Neural cell (in vitro differentiated cells): Measurements from ENCODE around the gene FBXL17. TPM values are rescaled to one million over a fixed set of nuclear protein-coding genes. Genes with fewer than 3 reads are reported as not detected.

Experiments
- H2AFZ ChIP-seq: fragments of 200-600, 300-800 bp; sonication (generic), shearing (Covaris generic); 2 replicates; pipeline ENCODE4 v1.6.0; 2014; ENCODE audit warnings: low read depth, mild to moderate bottlenecking, antibody characterized with exemption, low read length, moderate library complexity
- H3F3A ChIP-seq: fragments of 200-600 bp; shearing (Covaris generic); 2 replicates; pipeline ENCODE4 v1.6.1; 2016; ENCODE audit warnings: mild to moderate bottlenecking, moderate library complexity, mixed read lengths, antibody characterized with exemption, low read length; ENCODE audit not compliant: insufficient read depth, poor library complexity, severe bottlenecking
- H3K27ac ChIP-seq: fragments of 200-600, 300-800 bp; sonication (generic), shearing (Covaris generic); 2 replicates; pipeline ENCODE4 v1.5.1; 2014; ENCODE audit warnings: mild to moderate bottlenecking, low read length, moderate library complexity
- H3K27me3 ChIP-seq: fragments of 300-800, 200-600 bp; sonication (generic), shearing (Covaris generic); 2 replicates; pipeline ENCODE4 v1.6.0; 2014; ENCODE audit warnings: mild to moderate bottlenecking, low read depth, low read length, moderate library complexity; ENCODE audit not compliant: insufficient read depth
- H3K36me3 ChIP-seq: fragments of 300-800, 200-600 bp; sonication (generic), shearing (Covaris generic); 2 replicates; pipeline ENCODE4 v1.5.1; 2014; ENCODE audit warnings: mild to moderate bottlenecking, antibody characterized with exemption, low read length, moderate library complexity; ENCODE audit not compliant: insufficient read depth
- H3K4me2 ChIP-seq: fragments of 300-800, 200-600 bp; sonication (generic), shearing (Covaris generic); 2 replicates; pipeline ENCODE4 v1.6.0; 2014; ENCODE audit warnings: mild to moderate bottlenecking, low read length
- H3K4me3 ChIP-seq: fragments of 300-800, 200-600 bp; sonication (generic), shearing (Covaris generic); 2 replicates; pipeline ENCODE4 v1.5.1; 2014; ENCODE audit warnings: mild to moderate bottlenecking, low read length, moderate library complexity
- H3K79me2 ChIP-seq: fragments of 200-600 bp; shearing (Covaris generic); replicated peaks from 2 replicates; pipeline ENCODE4 v1.6.0; 2014; ENCODE audit warnings: mild to moderate bottlenecking, low read length, moderate library complexity; ENCODE audit not compliant: insufficient read depth
- H3K9ac ChIP-seq: fragments of 300-800, 200-600 bp; sonication (generic), shearing (Covaris generic); 2 replicates; pipeline ENCODE4 v1.6.1; 2016; ENCODE audit warnings: mild to moderate bottlenecking, low read length, mixed read lengths
- H3K9me2 ChIP-seq: fragments of 200-600 bp; shearing (Covaris generic); 2 replicates; pipeline ENCODE4 v1.6.1; 2016; ENCODE audit warnings: mild to moderate bottlenecking, low read length, mixed read lengths; ENCODE audit not compliant: insufficient read depth
- H3K9me3 ChIP-seq: fragments of 200-600, 300-800 bp; sonication (generic), shearing (Covaris generic); 2 replicates; pipeline ENCODE4 v1.6.1; 2016; ENCODE audit warnings: mild to moderate bottlenecking, mixed run types, low read length, moderate library complexity, mixed read lengths
- H4K20me1 ChIP-seq: fragments of 200-600 bp; shearing (Covaris generic); 2 replicates; pipeline ENCODE4 v1.6.1; 2016; ENCODE audit warnings: mild to moderate bottlenecking, mixed run types; ENCODE audit not compliant: insufficient read depth
- CTCF ChIP-seq: fragments of 450-650 bp; IDR thresholded peaks from 2 replicates; pipeline ENCODE4 v1.5.1; 2014; ENCODE audit warnings: antibody characterized with exemption, mild to moderate bottlenecking, moderate library complexity; ENCODE audit not compliant: poor library complexity, severe bottlenecking
- EP300 ChIP-seq: fragments of 450-650 bp; conservative IDR thresholded peaks from 2 replicates; pipeline ENCODE4 v1.6.1; 2014; ENCODE audit warnings: antibody characterized with exemption, mild to moderate bottlenecking, moderate library complexity; ENCODE audit not compliant: poor library complexity, severe bottlenecking
- EZH2 ChIP-seq: fragments of 200-600, 300-800 bp; shearing (Covaris generic), sonication (generic); IDR thresholded peaks from 2 replicates; pipeline ENCODE4 v1.6.1; 2014; ENCODE audit warnings: antibody characterized with exemption, low read length, borderline replicate concordance, mild to moderate bottlenecking; ENCODE audit not compliant: insufficient read depth, poor library complexity, severe bottlenecking
- MXI1 ChIP-seq: fragments of 450-650 bp; conservative IDR thresholded peaks from 2 replicates; pipeline ENCODE4 v1.6.1; 2014; ENCODE audit warnings: antibody characterized with exemption, mild to moderate bottlenecking; ENCODE audit not compliant: poor library complexity, severe bottlenecking
- POLR2AphosphoS5 ChIP-seq: IDR thresholded peaks from 2 replicates; pipeline ENCODE4 v1.6.1; 2012
- RAD21 ChIP-seq: fragments of 450-650 bp; conservative IDR thresholded peaks from 2 replicates; pipeline ENCODE4 v1.6.1; 2014; ENCODE audit warnings: antibody characterized with exemption, mild to moderate bottlenecking, moderate library complexity
- REST ChIP-seq: IDR thresholded peaks from 2 replicates; pipeline ENCODE4 v1.6.1; 2012; ENCODE audit warnings: borderline replicate concordance
- SMC3 ChIP-seq: fragments of 450-650 bp; conservative IDR thresholded peaks from 2 replicates; pipeline ENCODE4 v1.6.1; 2014; ENCODE audit warnings: antibody characterized with exemption, mild to moderate bottlenecking, moderate library complexity; ENCODE audit not compliant: poor library complexity
- TAF1 ChIP-seq: IDR thresholded peaks from 2 replicates; pipeline ENCODE4 v1.6.1; 2012; ENCODE audit warnings: low read depth
- polyA plus RNA-seq: library from polyadenylated mRNA; depleted of rRNA; stranded (reverse); fragments of >200 nt; gene quantifications from 2 replicates; pipeline ENCODE4 v1.2.3, GENCODE V29; 2014

FBXL17 gene
- polyA plus RNA-seq, 1 donor from 2014 or later: 19.6 TPM

GRCh38 chr5:108111736-108112135 lies 270.2 kb downstream of the FBXL17 start:
- H3K27ac ChIP-seq: no peak overlapping the region
- H3K4me2 ChIP-seq: no peak overlapping the region

GRCh38 chr5:108109059-108109458 lies 272.8 kb downstream of the FBXL17 start:
- Histone ChIP-seq H3K9me3 (no peaks in the 10 kb centered on the region), H3K79me2 (no peaks in the 10 kb centered on the region), H3K36me3 (no peaks in the 10 kb centered on the region), H3K9ac (no peak overlapping the region), H3K9me2 (no peaks in the 10 kb centered on the region), H3K27me3 (no peaks in the 10 kb centered on the region), H4K20me1 (no peaks in the 10 kb centered on the region), H3K4me2 (no peak overlapping the region), H2AFZ (no peak overlapping the region), H3K4me3 (no peak overlapping the region), H3K27ac (no peak overlapping the region), H3F3A (no peaks in the 10 kb centered on the region)
- TF ChIP-seq REST (no peak), EZH2 (no peak), EP300 (no peak), TAF1 (no peak), POLR2AphosphoS5 (no peak), CTCF (no peak), RAD21 (no peak)

More at GRCh38 chr5:108111736-108112135, 270.2 kb downstream of the FBXL17 start:
- Histone ChIP-seq H2AFZ (no peak overlapping the region), H3K79me2 (no peaks in the 10 kb centered on the region), H3K4me3 (no peak overlapping the region), H3F3A (no peaks in the 10 kb centered on the region), H3K27me3 (no peaks in the 10 kb centered on the region), H4K20me1 (no peaks in the 10 kb centered on the region), H3K36me3 (no peaks in the 10 kb centered on the region), H3K9me2 (no peaks in the 10 kb centered on the region), H3K9me3 (no peaks in the 10 kb centered on the region), H3K9ac (no peak overlapping the region)
- no peak for TF ChIP-seq TAF1
- TF ChIP-seq EZH2: no peak
- TF ChIP-seq MXI1: no peak
- TF ChIP-seq RAD21: no peak
- TF ChIP-seq SMC3: no peak
- no peak for TF ChIP-seq CTCF
- TF ChIP-seq REST: no peak
- TF ChIP-seq POLR2AphosphoS5: no peak
